Activated CD8-positive, alpha-beta memory T cell treated with anti-CD3 and anti-CD28 coated beads, Interleukin-2, amount 50 U/mL, for 24 hours (primary cell): Measurements from ENCODE around the gene TBC1D2B.

ENCODE experiments used
- DNase-seq: peaks from one replicate; pipeline ENCODE4 v3.0.0-alpha.2; 2020; ENCODE audit errors: extremely low read depth

The TBC1D2B gene

DNA sequence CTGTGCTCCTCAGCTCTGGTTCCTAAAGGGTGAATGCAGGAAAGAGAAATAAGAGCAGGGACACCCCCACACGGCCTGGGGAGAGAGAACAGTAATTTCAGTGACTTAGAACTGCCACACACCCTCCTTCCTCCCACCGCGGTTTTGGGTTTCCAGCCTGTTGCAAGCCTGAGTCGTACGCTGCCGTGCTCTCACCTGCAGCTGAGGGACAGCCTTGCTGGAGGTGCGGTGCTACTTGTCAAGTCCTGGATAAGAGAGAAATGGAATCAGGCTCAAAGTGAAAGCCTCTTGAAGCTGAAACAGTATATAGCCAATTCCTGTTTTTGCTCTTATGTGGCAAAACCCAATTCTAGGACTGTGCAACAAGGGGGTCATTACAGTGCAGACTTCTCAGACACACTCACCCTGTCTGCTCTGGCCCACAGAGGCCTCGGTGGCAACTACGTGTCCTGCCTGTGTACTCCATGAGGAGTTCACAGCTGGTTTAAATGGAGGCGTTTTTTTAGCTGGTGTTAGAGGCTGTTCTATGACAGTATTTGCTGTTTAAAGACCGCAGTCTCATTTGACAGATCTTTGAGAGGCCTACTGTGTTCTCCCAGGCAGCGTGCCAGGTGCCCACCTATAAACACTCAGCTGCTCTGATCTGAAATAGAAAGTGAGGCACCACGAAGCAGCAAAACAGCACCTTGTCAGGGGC, 42.9 kb downstream of the TBC1D2B start:
- DNase-seq: peak; percentile 62

GRCh38 chr15:78033864-78034263, 43.6 kb downstream of the TBC1D2B start:
- DNase-seq: no peak

DNA sequence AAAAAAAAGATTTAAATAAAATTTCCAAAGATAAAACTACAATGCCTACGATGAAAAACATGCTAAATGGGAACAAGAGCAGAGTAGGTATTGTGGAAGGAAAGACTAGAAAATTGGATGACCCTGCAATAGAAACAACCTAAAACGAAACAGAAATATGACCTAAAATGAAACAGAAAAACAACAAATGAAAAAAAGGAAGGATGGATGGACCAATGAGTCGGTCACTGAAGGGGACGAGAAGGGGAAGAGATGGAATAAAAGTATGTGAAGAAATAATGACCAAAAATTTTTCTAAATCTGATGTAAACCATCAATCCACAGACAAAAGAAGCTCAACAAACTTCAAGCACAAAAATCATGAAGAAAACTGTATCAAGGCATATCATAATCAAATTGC, 44.8 kb downstream of the TBC1D2B start:
- DNase-seq: no peak

DNA sequence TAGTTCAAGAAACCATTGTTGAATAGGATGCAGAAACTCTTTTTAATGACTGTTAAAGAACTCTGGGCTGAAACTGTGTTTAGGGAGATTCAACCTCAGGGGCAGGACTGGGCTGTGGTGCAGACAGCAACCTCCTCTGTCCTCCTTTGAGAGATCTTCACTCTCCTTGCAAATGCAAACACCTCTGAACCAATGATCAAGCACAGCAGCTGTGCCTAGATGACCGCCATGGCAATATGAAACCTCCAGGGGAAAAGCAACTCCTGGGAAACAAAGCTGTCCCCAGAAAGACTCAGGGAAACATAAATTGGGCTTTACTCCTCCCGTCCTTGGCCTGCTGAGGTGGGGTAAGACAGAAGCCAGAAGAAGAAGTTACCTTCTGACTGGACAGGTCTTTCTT, 52.6 kb downstream of the TBC1D2B start:
- DNase-seq: no peak

DNA sequence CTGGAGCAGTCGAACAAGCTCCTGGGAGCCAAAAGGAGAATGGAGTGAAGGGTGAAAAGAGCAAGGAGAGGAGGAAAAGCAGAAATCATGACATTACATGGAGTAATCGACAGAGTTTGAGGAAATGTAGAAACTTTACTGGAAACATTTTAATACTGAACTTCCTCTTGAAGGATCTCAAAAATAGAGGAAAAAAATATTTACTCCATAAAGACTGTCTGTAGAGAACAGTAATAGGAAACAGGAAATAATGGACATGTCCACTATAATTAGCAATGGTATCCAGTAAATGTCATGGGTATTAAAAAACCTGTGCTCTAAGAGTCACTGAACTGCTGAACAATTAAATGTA, 53.0 kb downstream of the TBC1D2B start:
- no peak for DNase-seq

- DNase-seq: no peak
Measured at GRCh38 chr15:78023865-78024518, 53.5 kb downstream of the TBC1D2B start.

DNA sequence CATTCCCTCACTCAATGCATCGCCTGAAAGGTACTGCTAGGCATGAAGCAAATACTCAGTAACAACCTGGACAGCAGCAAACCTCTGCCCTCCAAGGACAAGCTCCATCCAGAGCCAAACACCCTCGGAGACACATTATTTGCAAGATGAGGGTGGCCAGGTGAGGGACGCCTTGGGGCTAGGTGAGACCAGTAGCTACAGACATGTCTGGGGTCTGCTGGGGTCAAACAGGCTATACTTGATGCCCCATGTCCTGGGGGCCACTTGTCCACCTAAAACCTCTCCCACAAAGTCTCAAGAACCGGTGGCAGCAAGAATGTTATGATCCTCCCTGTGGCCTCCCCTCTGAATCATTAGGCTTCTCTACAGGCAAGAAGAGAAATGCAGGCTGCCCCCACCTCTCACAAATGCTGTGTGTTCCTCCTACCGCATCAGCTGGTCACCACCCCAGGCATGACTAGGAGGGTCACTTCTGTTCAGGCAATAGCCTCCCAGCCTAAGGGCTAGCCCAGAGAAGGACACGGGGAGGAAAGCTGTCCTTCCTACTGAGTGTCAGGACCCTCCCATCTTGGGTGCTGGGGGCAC, 54.3 kb downstream of the TBC1D2B start:
- no peak for DNase-seq

DNA sequence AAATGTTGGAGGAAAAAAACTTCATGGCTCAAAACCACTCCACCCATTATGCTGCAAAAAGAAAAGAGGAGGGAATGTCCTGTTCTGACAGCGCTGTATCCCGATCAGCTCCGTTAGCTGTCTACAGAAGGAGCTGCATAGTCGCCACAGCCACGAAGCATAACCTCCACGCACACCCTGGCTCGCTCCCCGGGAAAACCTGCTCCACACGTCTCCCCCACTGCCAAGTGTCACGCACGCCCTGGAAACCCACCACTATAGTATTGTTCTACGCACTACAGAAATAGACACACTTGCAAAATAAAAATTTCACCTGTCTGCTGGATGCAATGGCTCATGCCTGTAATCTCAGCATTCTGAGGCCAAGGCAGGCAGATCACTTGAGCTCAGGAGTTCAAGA, 55.8 kb downstream of the TBC1D2B start:
- DNase-seq: no peak

GRCh38 chr15:78020007-78020406, 57.5 kb downstream of the TBC1D2B start:
- no peak for DNase-seq

- DNase-seq: no peak
Measured at GRCh38 chr15:78018946-78019644, 58.4 kb downstream of the TBC1D2B start.

- DNase-seq: no peak
Measured at GRCh38 chr15:78018445-78018844, 59.1 kb downstream of the TBC1D2B start.

GRCh38 chr15:78016860-78017259, 60.7 kb downstream of the TBC1D2B start:
- DNase-seq: no peak

- DNase-seq: no peak
Measured at GRCh38 chr15:78012643-78013077, 64.9 kb downstream of the TBC1D2B start.

DNA sequence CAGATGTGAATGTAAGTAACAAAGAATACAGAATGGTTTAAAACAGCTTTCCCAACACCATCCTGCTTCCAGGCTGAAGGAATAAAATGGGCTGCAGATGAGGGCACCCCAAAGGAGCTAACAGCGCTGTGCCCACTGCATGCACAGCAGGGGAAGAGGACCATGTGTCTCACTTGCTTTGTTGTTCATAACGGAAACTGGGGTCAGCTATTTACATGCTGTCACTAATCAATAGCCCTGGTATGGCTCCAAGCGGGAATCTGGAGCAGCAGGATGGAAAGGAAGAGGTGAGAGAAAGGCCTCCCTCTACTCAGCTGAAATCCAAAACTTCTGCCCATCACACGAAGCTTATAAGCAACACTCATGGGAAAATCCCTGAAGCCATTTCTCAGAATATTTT, 67.4 kb downstream of the TBC1D2B start:
- DNase-seq: no peak

DNA sequence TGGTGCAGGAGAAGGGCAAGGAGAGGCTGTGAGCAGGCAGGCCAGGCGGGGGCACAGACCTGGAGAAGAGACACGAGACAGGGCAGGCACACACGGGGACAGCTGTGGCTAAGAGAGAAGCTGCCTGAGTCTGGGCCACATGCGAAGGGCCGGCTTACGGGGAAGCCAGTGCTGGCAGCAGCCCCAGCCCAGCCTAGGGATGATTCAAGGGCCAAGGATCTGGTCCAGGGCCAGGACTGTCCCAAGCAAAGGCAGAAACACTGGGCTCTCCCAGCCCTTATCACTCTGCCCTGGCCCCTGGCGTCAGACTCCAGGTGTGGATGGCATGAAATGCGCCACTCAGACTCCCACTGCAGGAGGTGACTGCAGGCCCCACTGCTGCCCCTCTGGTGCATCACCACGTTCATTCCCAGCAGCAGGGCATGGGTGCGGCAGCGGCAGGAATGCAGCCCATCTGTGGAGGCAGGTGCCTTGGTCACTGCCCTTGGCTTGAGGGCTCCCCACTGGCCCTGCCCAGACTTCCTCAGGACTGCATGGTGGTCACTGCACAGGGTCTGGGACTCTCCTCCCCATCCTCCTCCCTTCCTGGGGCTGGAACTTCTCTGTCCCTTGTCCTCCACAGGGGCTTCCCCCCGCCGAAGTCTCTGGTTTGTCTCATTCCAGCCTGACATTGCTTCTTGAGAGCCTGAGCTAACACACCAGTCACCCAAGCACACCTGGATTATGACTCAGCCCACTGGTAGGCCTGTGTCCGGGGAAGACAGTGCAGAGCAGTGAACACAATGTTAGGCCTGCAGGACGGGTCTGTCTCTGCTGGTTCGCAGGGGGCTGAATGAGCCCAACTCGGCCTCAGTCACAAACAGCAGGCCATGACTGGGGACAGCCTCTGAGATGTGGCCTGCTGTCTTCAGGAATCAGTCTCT, 69.3 kb downstream of the TBC1D2B start:
- no peak for DNase-seq

DNA sequence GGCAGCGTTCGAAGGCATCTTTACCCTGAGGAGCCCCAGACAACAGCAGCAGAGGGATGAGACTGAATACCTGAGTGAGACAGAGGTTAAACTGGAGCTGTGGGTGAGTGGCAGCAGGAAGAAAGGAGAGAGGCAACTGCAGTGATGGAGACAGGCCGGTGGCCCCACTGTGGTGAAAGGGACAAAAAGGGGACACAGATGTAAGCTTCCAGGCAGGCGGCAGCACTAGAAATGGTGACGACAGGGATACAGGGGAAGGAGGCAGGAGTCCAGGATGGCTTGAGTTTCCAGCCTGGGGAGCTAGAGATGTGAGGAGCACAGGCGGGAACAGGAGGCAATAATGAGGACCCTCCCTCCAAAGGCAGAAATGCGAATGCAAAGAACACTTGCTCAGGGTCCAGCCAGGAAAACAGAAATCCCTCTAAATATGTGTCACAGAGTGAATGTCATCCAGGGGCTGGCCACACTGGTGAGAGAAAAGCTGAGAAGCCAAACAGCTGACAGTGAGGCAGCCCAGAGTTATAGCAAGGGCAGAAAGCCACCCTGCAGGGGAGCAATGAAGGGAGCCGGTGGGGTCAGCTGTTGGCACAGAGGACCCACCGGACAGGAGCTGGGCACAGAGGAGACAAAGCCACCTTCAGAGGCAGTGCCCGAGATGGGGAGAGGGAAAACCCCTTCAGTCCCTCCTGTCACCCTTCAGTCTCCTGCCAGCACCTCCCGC, 70.1 kb downstream of the TBC1D2B start:
- no peak for DNase-seq

DNA sequence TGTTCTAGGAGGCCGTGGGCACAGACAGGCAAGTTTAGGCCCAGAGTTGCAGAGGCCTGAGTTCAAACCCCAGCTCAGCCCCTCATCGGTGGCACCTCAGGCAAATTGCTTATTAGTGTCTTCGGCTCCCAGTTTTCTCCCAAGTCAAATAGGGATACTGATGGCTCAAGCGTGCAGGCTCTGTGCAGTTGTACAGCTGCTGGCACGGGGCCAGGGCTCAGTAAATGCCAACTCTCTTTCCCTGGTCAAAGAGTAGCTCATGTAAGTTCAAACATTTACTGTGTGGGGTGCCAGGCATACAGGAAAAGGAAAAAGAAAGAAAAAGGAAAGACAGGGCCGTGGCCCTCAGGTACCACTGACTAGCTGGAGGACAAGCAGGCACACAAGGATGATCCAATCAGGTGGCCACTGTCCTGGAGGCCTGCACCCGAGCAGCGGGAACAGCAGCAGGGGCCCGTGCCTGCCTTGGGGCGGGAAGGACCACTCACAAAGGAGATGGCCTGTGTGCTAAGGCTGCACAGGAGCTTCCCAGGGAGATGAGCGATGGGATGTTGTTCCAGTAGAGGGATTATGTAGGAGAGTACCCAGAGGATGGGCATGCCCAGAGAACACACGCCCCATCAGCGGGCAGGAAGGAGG, 70.8 kb downstream of the TBC1D2B start:
- DNase-seq: no peak

DNA sequence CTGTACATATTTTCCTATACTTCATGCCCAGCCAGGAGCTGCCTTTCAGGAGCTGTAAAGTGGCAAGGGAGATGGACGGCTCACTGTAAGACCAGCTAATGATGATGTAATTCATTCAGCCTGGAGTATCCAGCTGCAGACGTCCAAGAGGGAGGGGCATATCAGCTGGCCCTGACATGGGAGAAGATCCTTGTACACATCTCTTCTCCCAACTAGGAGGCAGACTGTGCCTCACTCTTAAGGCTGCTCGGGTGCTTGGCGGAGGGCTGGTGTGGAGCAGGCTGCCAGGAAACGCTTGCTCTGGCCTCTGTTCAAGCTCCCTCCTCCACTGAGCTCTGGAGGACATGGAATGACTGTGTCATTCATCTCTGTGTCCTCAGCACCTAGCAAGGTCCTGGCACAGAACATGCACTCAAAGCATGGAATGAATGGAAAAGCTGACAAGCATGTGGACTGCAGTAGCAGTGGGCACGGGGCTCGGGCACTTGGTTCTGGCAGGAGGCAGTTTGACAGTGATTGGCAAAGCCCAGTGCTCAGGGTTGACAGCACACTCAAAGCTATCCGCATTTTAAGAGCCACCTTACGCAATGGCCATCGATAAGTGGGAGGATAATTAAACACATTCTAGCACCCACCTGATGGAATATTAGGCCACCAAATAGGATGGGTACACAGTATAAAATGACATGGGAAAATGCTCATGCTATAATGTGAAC, 72.4 kb downstream of the TBC1D2B start:
- no peak for DNase-seq

- no peak for DNase-seq
Measured at GRCh38 chr15:78004222-78004727, 73.2 kb downstream of the TBC1D2B start.
